ENCODE results near the gene TMEM132D. TPM values are rescaled to one million over a fixed set of nuclear protein-coding genes. Genes with fewer than 3 reads are reported as not detected.

The TMEM132D gene
- total and polyA plus RNA-seq, 2 donors (not counting 3 experiments of a cell fraction or from before 2014, with no cell fraction given), result not detected

DNA sequence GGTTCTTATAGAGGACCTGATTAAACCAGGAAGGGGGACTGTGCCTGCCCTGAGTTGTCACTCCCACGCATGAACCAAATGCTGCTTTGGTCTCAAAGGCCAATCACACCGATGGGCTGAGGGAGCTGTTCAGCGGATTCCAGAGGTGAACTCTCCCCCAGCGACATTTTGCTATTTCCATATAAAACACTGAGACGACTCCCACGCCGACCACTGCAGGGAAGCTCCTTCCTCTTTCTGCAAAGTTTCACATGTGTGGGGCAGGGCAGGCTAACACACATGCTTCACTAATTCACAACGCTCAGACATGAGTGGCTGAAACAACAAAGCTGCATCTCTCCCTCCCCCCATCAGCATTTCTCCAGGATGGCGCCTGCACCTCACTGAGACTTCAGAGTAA, 37.8 kb upstream of the TMEM132D start:
- no peak for DNase-seq (ENCODE audit: low read depth, low spot score)
- intact Hi-C loops (cut with micrococcal nuclease), result no loop called here
- BruUV-seq (replicated peaks), result no TSS peak

More for the DNA sequence above, 37.8 kb upstream of the TMEM132D start:
- no peaks in the 10 kb centered on the region for H3K27me3 ChIP-seq (ENCODE audit: control insufficient read depth in 2 of 2, insufficient read depth in 2 of 2, low read length in 2 of 2)
- H4K20me1 ChIP-seq (replicated peaks; ENCODE audit: control insufficient read depth, extremely low read depth, insufficient read depth, low read length), result no peaks in the 10 kb centered on the region
- peaks cover 2% of the 10 kb centered on the region for H3K9me3 ChIP-seq (replicated peaks; ENCODE audit: control insufficient read depth, insufficient read depth, low read length)
- FAIRE-seq, result no peak
- H3K4me1 ChIP-seq (ENCODE audit: control insufficient read depth, extremely low read depth, insufficient read depth, low read length), result no peaks in the 10 kb centered on the region
- no peak for TF ChIP-seq CTCF (IDR thresholded peaks at IDR 0.05; ENCODE audit: extremely low read depth in 1 of 2, insufficient read depth in 1 of 2, low read depth in 1 of 2, low read length in 2 of 2)
- TF ChIP-seq JUN (IDR thresholded peaks at IDR 0.05; ENCODE audit: borderline replicate concordance, insufficient read depth, insufficient read length, low read depth), result no peak
- TF ChIP-seq MYC (IDR thresholded peaks at IDR 0.05; ENCODE audit: low read depth, low read length), result no peak
- no peak for TF ChIP-seq EZH2 (IDR thresholded peaks at IDR 0.05; ENCODE audit: borderline replicate concordance, low read depth, low read length, severe bottlenecking)
- TF ChIP-seq, protein P1, sequence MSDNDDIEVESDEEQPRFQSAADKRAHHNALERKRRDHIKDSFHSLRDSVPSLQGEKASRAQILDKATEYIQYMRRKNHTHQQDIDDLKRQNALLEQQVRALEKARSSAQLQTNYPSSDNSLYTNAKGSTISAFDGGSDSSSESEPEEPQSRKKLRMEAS (IDR thresholded peaks at IDR 0.05; ENCODE audit: insufficient read depth, insufficient read length), result no peak
- no peak for TF ChIP-seq POLR2AphosphoS5 (IDR thresholded peaks at IDR 0.05; ENCODE audit: insufficient read depth, low read depth, low read length)
- no peak for TF ChIP-seq POLR2A (IDR thresholded peaks at IDR 0.05; ENCODE audit: low read depth, low read length)
- no peak for TF ChIP-seq GATA2 (IDR thresholded peaks at IDR 0.05; ENCODE audit: insufficient read depth, insufficient read length, low read depth, low read length)
- TF ChIP-seq FOS (IDR thresholded peaks at IDR 0.05; ENCODE audit: borderline replicate concordance, insufficient read depth, low read length), result no peak
- no peaks in the 10 kb centered on the region for H3K79me2 ChIP-seq (ENCODE audit: control insufficient read depth, insufficient read depth, low read length)
- ChIA-PET POLR2A (no interaction called here), CTCF (no interaction called here)
- H2AFZ ChIP-seq (ENCODE audit: low read depth, low read length), result no peak overlapping the region
- no peak overlapping the region for H3K4me3 ChIP-seq (replicated peaks in 1 of 3; ENCODE audit: insufficient read depth in 1 of 3, low read depth in 1 of 3, low read length in 3 of 3)
- no peak overlapping the region for H3K9ac ChIP-seq (replicated peaks; ENCODE audit: extremely low read depth, insufficient read depth, low read length)
- H3K36me3 ChIP-seq (ENCODE audit: control insufficient read depth in 2 of 2, extremely low read depth in 1 of 2, insufficient read depth in 2 of 2, low read length in 2 of 2), result no peaks in the 10 kb centered on the region
- dilution Hi-C loops (cut with MboI; ENCODE audit: extremely low pct_ligation_motif_present, low sequenced_read_pairs), result no loop called here
- no peak overlapping the region for H3K27ac ChIP-seq (ENCODE audit: insufficient read depth, low read depth, low read length)
- no peak overlapping the region for H3K4me2 ChIP-seq (ENCODE audit: insufficient read depth, low read length)
- H3K9me1 ChIP-seq (replicated peaks; ENCODE audit: control insufficient read depth, extremely low read depth, insufficient read depth, low read length), result no peaks in the 10 kb centered on the region
